ENCODE data around the gene RNPEP. TPM values are rescaled to one million over a fixed set of nuclear protein-coding genes. Genes with fewer than 3 reads are reported as not detected.

The RNPEP gene
- total and polyA plus RNA-seq, 7 donors, result 23.9 to 86.5 (median 38.5) TPM

- peak overlapping the region; percentile 91 to 98 (median 92) for H3K27ac ChIP-seq
- no peak for DNase-seq
- intact Hi-C loops (cut with DNase I), result loop anchor here (2.0 kb wide), 1 partner anchor 31 kb away; no protein-coding TSS in a partner anchor
- H3K4me3 ChIP-seq, result peak overlapping the region; percentile 73 to 82 (median 76)
- H3K4me1 ChIP-seq, result peaks cover 0 to 10% (median 7%) of the 10 kb centered on the region in 4 donors
- no peaks in the 10 kb centered on the region for H3K27me3 ChIP-seq
- 47 to 69% methylated on average over 3 of the region's 3 CpGs for WGBS, 2 donors
- H3K9me3 ChIP-seq, result no peaks in the 10 kb centered on the region
- TF ChIP-seq, protein P1, sequence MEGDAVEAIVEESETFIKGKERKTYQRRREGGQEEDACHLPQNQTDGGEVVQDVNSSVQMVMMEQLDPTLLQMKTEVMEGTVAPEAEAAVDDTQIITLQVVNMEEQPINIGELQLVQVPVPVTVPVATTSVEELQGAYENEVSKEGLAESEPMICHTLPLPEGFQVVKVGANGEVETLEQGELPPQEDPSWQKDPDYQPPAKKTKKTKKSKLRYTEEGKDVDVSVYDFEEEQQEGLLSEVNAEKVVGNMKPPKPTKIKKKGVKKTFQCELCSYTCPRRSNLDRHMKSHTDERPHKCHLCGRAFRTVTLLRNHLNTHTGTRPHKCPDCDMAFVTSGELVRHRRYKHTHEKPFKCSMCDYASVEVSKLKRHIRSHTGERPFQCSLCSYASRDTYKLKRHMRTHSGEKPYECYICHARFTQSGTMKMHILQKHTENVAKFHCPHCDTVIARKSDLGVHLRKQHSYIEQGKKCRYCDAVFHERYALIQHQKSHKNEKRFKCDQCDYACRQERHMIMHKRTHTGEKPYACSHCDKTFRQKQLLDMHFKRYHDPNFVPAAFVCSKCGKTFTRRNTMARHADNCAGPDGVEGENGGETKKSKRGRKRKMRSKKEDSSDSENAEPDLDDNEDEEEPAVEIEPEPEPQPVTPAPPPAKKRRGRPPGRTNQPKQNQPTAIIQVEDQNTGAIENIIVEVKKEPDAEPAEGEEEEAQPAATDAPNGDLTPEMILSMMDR (IDR thresholded peaks at IDR 0.05), result no peak
- TF ChIP-seq EP300 (IDR thresholded peaks at IDR 0.05) (no peak), POLR2A (IDR thresholded peaks at IDR 0.05) (no peak), POLR2AphosphoS5 (IDR thresholded peaks at IDR 0.05) (no peak)
- peaks cover 3 to 14% (median 6%) of the 10 kb centered on the region in 4 donors for H3K36me3 ChIP-seq
These were observed 34.8 kb upstream of the RNPEP start for GRCh38 chr1:201947697-201948008.

DNA sequence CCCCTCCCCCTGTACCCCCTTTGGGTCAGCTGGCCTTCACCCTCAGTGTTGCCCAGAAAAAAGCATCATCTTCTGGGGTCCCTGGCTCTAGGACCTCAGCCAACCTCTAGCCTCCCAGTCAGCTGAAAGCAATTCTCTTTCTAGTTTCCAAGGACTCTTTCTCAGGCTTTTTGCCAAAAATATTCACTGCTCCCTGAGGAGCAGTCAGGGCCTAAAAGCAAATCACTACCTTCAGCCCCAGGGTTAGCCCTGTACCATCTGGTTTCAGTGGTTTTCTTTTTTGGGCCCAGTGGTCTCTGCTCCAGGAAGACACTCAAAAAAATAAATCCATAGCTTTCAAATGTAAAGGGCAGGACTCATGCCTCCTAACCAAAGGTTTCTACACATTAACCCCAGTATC is 33.0 kb upstream of the RNPEP start:
- Histone ChIP-seq H3K9me3 (no peaks in the 10 kb centered on the region), H3K4me3 (no peak overlapping the region), H3K27me3 (no peaks in the 10 kb centered on the region), H3K4me1 (peaks cover 0 to 11% (median 9%) of the 10 kb centered on the region in 4 donors), H3K36me3 (no peaks in the 10 kb centered on the region), H3K27ac (peak overlapping the region in 3 of 4 donors; percentile 25 to 98 (median 39))
- TF ChIP-seq POLR2AphosphoS5 (IDR thresholded peaks at IDR 0.05), result no peak
- TF ChIP-seq, protein P1 (IDR thresholded peaks at IDR 0.05), result no peak
- intact Hi-C loops (cut with DNase I), result no loop called here
- DNase-seq, result no peak

- peaks cover 7 to 23% (median 11%) of the 10 kb centered on the region in 4 donors for H3K36me3 ChIP-seq
- no peak for DNase-seq
- intact Hi-C loops (cut with DNase I), result no loop called here
- H3K27me3 ChIP-seq, result no peaks in the 10 kb centered on the region
- peak overlapping the region; percentile 75 to 92 (median 88) for H3K4me3 ChIP-seq
- H3K4me1 ChIP-seq, result peaks cover 0 to 21% (median 15%) of the 10 kb centered on the region in 4 donors
- peak overlapping the region; percentile 85 to 92 (median 90) for H3K27ac ChIP-seq
- TF ChIP-seq, protein P1 (IDR thresholded peaks at IDR 0.05), result no peak
- TF ChIP-seq EP300 (IDR thresholded peaks at IDR 0.05), result no peak
- no peak for TF ChIP-seq POLR2A (IDR thresholded peaks at IDR 0.05)
- no peak for TF ChIP-seq POLR2AphosphoS5 (IDR thresholded peaks at IDR 0.05)
- 51 to 53% methylated on average over 24 of the region's 24 CpGs for WGBS, 2 donors
- H3K9me3 ChIP-seq, result no peaks in the 10 kb centered on the region
These were observed 28.0 kb upstream of the RNPEP start for GRCh38 chr1:201954263-201955008.

GRCh38 chr1:201955009-201955728 is 27.3 kb upstream of the RNPEP start, which contains the start of gene TIMM17A:
TIMM17A (plus strand) TSS chr1:201955503; CDS start chr1:201955527, 24 bp downstream.
- Histone ChIP-seq H3K4me1 (peaks cover 0 to 21% (median 15%) of the 10 kb centered on the region in 4 donors), H3K27ac (peak within 1 kb of the TSS; percentile 85 to 92 (median 90)), H3K36me3 (peaks cover 7 to 30% (median 15%) of the 10 kb centered on the region in 4 donors), H3K9me3 (no peaks in the 10 kb centered on the region), H3K27me3 (no peaks in the 10 kb centered on the region), H3K4me3 (peak within 1 kb of the TSS; percentile 75 to 92 (median 88))
- peak; percentile 99 for DNase-seq
- TF ChIP-seq POLR2AphosphoS5 (IDR thresholded peaks at IDR 0.05) (peak; percentile 81 to 96 (median 95)), EP300 (IDR thresholded peaks at IDR 0.05) (no peak), POLR2A (IDR thresholded peaks at IDR 0.05) (peak; percentile 76 to 78)
- TF ChIP-seq, protein P1 (IDR thresholded peaks at IDR 0.05), result no peak
- intact Hi-C loops (cut with DNase I), result no loop called here
- WGBS, 2 donors, result 1% methylated on average over 43 of the region's 43 CpGs

All from sigmoid colon (tissue), 7 donors.